ENCODE results near the gene PLAAT3. TPM values are rescaled to one million over a fixed set of nuclear protein-coding genes. Genes with fewer than 3 reads are reported as not detected.
"Not testable (repeated sequence)": the region's sequence is repeated elsewhere in the genome, so short reads cannot be mapped to it uniquely, and the experiment has no call there.

Gene PLAAT3
- total RNA-seq, 1 donor from 2014 or later: 2.3 TPM

DNA sequence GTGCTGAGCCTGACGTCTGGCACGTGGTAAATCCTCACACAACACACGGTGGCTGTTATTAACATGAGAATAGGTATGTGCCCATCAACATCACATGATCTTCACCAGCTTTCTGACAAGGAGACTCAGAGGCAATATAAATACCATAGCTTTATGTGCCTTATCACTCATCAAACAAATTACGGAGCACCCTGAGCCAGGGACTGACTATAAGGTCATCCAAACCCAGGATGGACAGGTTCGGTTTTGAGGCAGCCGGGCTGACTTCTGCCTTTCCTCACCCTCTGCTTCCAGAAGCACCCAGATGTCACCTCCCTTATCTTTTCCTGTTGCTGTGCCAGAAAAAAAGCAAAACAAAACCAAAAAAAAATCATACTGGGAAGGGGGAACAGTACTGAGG is 5.7 kb upstream of the PLAAT3 start:
- Mint-ChIP-seq H3K9me3 (no peaks in the 10 kb centered on the region), H3K27me3 (ENCODE audit: insufficient read depth) (peaks cover 9% of the 10 kb centered on the region), H3K4me3 (no peak overlapping the region), H3K27ac (no peak overlapping the region), H3K36me3 (ENCODE audit: low read depth) (no peaks in the 10 kb centered on the region), H3K4me1 (ENCODE audit: low read depth) (peaks cover 9% of the 10 kb centered on the region)
- intact Hi-C loops (cut with micrococcal nuclease): no loop called here
- DNase-seq (ENCODE audit: low spot score): no peak

DNA sequence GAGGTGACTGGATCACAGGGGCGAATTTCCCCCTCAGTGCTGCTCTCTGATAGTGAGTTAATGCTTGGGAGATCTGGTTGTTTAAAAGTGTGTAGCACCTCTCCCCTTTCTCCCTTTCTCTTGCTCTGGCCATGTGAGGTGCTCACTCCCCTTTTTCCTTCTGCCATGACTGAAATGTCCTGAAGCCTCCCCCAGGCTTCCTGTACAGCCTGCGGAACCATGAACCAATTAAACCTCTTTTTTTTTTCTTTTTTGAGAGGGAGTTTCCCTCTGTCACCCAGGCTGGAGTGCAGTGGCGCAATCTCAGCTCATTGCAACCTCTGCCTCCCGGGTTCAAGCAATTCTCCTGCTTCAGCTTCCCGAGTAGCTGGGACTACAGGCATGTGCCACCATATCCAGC is 3.5 kb upstream of the PLAAT3 start:
- H3K27ac Mint-ChIP-seq; H3K27me3 Mint-ChIP-seq (ENCODE audit: insufficient read depth); H3K36me3 Mint-ChIP-seq (ENCODE audit: low read depth); DNase-seq (ENCODE audit: low spot score); H3K9me3 Mint-ChIP-seq; H3K4me3 Mint-ChIP-seq; intact Hi-C loops (cut with micrococcal nuclease): not testable (repeated sequence)
- H3K4me1 Mint-ChIP-seq (ENCODE audit: low read depth): peaks cover 11% of the 10 kb centered on the region

DNA sequence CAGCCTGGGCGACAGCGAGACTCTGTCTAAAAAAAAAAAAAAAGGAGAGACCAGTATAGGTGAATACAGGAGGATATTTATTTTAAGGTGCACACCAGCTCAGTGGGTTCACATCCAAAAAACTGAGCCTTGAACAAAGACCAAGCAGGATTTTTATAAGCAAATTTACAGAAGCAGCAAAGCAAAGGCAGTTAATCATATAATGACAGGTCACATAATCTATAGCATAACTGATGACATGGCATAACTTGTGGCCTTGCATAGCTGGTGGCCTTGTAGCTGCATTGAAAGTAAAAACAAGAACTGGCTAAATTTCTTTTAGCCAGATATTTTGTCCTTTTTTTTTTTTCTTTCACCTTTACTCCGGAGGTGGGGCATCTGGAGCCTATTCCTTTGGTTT is 2.7 kb upstream of the PLAAT3 start:
- Mint-ChIP-seq H3K4me3 (no peak overlapping the region), H3K9me3 (no peaks in the 10 kb centered on the region), H3K36me3 (ENCODE audit: low read depth) (no peaks in the 10 kb centered on the region), H3K27ac (no peak overlapping the region), H3K4me1 (ENCODE audit: low read depth) (peaks cover 13% of the 10 kb centered on the region), H3K27me3 (ENCODE audit: insufficient read depth) (peaks cover 7% of the 10 kb centered on the region)
- DNase-seq (ENCODE audit: low spot score): no peak
- intact Hi-C loops (cut with micrococcal nuclease): no loop called here

DNA sequence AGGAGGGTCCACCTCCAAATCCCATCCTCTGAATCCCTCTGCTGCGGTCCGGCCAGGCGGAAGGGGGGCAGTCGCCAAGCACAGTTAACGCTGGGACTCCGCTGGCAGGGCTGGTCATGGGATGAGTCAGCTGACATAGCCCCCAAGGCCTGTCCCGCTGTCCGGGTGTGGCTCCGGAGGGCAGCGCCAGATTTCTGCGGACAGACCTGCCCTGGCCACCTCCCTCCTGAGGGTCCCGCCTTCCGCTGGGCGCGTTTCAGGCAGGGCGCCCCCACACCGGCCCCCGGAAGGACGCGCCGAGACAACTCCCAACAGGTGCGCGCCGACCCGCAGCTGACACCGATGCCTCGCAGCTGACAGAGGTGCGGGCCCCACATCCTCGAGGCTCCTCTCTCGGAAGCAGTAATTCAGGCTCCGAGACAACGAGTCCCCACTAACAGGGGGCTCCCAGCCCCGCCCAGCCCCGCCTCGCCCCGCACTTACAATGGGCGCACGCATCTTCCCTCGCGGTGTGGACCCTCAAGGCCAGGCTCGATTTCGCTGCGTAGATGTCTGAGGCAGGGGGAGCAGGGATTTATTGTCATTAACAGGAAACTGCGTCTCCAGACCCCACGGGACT is 607 bp downstream of the PLAAT3 start:
- DNase-seq (ENCODE audit: low spot score): no peak
- H3K4me3 Mint-ChIP-seq: peak overlapping the region; percentile 81
- peaks cover 7% of the 10 kb centered on the region for H3K4me1 Mint-ChIP-seq (ENCODE audit: low read depth)
- peaks cover 7% of the 10 kb centered on the region for H3K27me3 Mint-ChIP-seq (ENCODE audit: insufficient read depth)
- H3K36me3 Mint-ChIP-seq (ENCODE audit: low read depth): no peaks in the 10 kb centered on the region
- intact Hi-C loops (cut with micrococcal nuclease): loop anchor here (5.0 kb wide), 1 partner anchor 46 kb away; no protein-coding TSS in a partner anchor
- no peak overlapping the region for H3K27ac Mint-ChIP-seq
- no peaks in the 10 kb centered on the region for H3K9me3 Mint-ChIP-seq

DNA sequence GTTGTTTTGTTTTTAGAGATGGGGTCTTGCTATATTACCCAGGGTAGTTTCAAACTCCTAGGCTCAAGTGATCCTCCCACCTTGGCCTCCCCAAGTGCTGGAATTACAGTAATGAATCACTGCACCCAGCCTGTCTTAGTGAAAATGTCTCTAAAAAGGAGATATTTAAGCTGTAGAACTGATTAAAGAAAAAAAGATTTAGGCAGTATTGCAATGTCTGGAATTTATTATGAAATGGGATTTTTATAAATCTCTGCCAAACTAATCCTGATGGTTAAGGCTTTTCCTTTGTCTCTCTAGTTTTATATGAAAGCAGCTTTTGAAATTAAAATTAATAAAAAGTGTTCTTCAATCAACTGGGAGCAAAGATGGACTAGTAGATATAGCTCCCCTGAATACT is 2.1 kb downstream of the PLAAT3 start:
- H3K27ac Mint-ChIP-seq: no peak overlapping the region
- intact Hi-C loops (cut with micrococcal nuclease): loop anchor here (5.0 kb wide), 1 partner anchor 45 kb away; no protein-coding TSS in a partner anchor

DNA sequence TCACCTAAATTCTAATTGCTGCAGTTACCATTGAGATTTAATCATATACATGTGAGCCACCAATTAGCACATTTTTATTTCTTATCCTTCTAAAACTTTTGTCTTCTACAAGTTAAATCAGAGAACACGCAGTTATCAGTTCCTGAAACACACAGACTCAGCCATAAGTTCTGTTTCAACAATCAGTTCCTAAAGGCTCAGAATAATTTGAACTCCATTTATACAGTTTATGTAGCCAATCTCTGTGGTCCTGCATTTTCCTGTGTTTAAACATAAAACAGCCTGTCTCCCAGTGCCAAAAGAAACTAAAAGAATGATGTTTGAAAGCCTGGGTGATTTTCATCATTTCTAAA is 2.9 kb downstream of the PLAAT3 start:
- H3K27ac Mint-ChIP-seq: no peak overlapping the region
- no peaks in the 10 kb centered on the region for H3K9me3 Mint-ChIP-seq
- no peak overlapping the region for H3K4me3 Mint-ChIP-seq
- H3K27me3 Mint-ChIP-seq (ENCODE audit: insufficient read depth): peaks cover 7% of the 10 kb centered on the region
- peaks cover 12% of the 10 kb centered on the region for H3K4me1 Mint-ChIP-seq (ENCODE audit: low read depth)
- intact Hi-C loops (cut with micrococcal nuclease): loop anchor here (5.0 kb wide), 1 partner anchor 44 kb away; no protein-coding TSS in a partner anchor
- no peak for DNase-seq (ENCODE audit: low spot score)
- no peaks in the 10 kb centered on the region for H3K36me3 Mint-ChIP-seq (ENCODE audit: low read depth)

More for the DNA sequence above, 2.1 kb downstream of the PLAAT3 start:
- peaks cover 7% of the 10 kb centered on the region for H3K27me3 Mint-ChIP-seq (ENCODE audit: insufficient read depth)
- peaks cover 12% of the 10 kb centered on the region for H3K4me1 Mint-ChIP-seq (ENCODE audit: low read depth)
- H3K9me3 Mint-ChIP-seq: no peaks in the 10 kb centered on the region
- H3K4me3 Mint-ChIP-seq: no peak overlapping the region
- DNase-seq (ENCODE audit: low spot score): no peak
- H3K36me3 Mint-ChIP-seq (ENCODE audit: low read depth): no peaks in the 10 kb centered on the region

DNA sequence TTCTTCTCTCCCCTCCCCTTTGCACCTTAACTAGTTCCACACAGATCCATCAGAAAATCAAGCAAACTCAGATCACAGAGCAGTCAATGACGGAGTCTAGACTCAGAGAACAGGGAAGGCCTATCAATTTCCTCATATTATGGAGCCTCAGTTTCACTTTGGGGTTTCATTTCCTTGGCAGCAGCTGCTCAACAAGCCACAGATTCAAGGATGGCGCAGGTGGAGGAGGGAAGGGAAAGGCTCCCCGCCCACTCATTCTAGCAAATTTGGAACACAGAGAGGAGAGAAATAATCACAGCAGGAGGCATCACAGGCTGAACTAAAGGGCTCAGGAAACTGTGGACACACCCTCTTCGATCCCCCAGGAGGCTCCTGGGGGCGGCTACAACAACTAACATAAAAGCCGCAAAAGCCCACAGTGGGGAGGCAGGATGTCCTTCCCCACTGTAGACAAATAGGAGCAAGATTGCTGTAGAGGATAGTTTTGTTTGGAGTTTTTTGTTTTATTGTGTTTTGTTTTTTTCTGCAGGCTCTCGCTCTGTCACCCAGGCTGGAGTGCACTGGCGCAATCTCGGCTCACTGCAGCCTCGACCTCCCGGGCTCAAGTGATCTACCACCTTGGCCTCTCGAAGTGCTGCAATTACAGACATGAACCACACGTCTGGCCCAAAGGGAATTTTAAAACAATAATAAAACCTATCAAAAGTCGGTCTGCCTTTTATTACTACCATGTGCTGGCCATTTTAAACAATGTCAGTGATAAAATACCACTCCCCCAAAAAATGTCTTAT is 3.4 kb downstream of the PLAAT3 start:
- Mint-ChIP-seq H3K4me3 (no peak overlapping the region), H3K36me3 (ENCODE audit: low read depth) (no peaks in the 10 kb centered on the region), H3K27me3 (ENCODE audit: insufficient read depth) (peaks cover 7% of the 10 kb centered on the region), H3K9me3 (no peaks in the 10 kb centered on the region), H3K27ac (no peak overlapping the region), H3K4me1 (ENCODE audit: low read depth) (peaks cover 12% of the 10 kb centered on the region)
- intact Hi-C loops (cut with micrococcal nuclease): loop anchor here (5.0 kb wide), 1 partner anchor 43 kb away; no protein-coding TSS in a partner anchor
- no peak for DNase-seq (ENCODE audit: low spot score)

DNA sequence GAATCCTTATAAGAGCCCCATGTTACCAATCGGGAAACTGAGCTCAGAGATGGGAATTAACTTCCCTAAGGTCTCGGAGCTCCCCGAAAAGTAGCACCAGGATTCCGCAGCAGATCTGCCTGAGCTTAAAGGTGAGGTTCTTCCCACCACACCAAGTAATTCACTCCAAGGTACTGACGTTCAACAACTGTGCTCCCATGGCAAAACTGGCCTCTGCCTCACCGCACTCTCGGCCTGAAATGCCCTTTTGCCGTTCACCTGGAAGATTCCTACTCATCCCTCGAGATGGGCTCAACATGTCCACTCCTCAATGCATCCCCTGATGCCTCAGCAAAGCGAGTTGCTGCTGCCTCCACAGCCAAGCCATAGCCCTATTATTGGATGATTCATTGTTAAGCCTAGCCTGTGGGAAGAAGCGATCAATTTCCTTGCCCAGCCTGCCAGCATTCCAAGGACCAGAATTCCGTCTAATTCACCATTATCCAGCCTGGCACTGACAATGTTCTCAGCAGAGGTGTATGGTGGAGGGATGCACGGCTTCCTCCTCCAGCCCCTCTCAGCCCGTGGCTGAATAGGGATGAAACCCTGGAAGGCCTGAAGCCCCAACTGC is 4.2 kb downstream of the PLAAT3 start:
- no peak overlapping the region for H3K4me3 Mint-ChIP-seq
- H3K27ac Mint-ChIP-seq: no peak overlapping the region

DNA sequence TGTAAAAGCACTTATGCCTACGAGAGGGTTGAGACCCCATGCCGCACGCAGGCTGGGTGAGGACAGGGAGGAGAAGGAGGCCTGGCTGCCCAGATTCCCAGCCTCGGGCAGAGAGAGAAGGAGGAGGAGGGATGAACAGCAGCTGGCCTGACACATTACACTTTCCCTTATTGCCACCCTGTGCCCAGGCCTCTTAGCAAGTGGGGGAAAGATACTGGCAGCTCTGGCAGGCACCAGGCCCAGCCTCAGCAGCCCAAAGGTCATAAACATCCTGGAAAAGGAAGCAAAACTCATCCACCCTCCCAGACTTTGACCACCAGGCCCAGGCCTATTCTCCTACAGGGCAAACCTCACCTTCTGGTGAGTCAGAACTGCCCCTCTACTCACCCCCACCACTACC is 4.7 kb downstream of the PLAAT3 start:
- no peak overlapping the region for H3K4me3 Mint-ChIP-seq
- DNase-seq (ENCODE audit: low spot score): no peak
- peaks cover 6% of the 10 kb centered on the region for H3K27me3 Mint-ChIP-seq (ENCODE audit: insufficient read depth)
- peaks cover 12% of the 10 kb centered on the region for H3K4me1 Mint-ChIP-seq (ENCODE audit: low read depth)
- H3K27ac Mint-ChIP-seq: no peak overlapping the region
- no peaks in the 10 kb centered on the region for H3K36me3 Mint-ChIP-seq (ENCODE audit: low read depth)
- H3K9me3 Mint-ChIP-seq: no peaks in the 10 kb centered on the region
- intact Hi-C loops (cut with micrococcal nuclease): no loop called here

More for the DNA sequence above, 4.2 kb downstream of the PLAAT3 start:
- intact Hi-C loops (cut with micrococcal nuclease): loop anchor here (5.0 kb wide), 1 partner anchor 43 kb away; no protein-coding TSS in a partner anchor
- H3K9me3 Mint-ChIP-seq: no peaks in the 10 kb centered on the region
- H3K4me1 Mint-ChIP-seq (ENCODE audit: low read depth): peaks cover 12% of the 10 kb centered on the region
- no peaks in the 10 kb centered on the region for H3K36me3 Mint-ChIP-seq (ENCODE audit: low read depth)
- H3K27me3 Mint-ChIP-seq (ENCODE audit: insufficient read depth): peaks cover 6% of the 10 kb centered on the region
- no peak for DNase-seq (ENCODE audit: low spot score)

DNA sequence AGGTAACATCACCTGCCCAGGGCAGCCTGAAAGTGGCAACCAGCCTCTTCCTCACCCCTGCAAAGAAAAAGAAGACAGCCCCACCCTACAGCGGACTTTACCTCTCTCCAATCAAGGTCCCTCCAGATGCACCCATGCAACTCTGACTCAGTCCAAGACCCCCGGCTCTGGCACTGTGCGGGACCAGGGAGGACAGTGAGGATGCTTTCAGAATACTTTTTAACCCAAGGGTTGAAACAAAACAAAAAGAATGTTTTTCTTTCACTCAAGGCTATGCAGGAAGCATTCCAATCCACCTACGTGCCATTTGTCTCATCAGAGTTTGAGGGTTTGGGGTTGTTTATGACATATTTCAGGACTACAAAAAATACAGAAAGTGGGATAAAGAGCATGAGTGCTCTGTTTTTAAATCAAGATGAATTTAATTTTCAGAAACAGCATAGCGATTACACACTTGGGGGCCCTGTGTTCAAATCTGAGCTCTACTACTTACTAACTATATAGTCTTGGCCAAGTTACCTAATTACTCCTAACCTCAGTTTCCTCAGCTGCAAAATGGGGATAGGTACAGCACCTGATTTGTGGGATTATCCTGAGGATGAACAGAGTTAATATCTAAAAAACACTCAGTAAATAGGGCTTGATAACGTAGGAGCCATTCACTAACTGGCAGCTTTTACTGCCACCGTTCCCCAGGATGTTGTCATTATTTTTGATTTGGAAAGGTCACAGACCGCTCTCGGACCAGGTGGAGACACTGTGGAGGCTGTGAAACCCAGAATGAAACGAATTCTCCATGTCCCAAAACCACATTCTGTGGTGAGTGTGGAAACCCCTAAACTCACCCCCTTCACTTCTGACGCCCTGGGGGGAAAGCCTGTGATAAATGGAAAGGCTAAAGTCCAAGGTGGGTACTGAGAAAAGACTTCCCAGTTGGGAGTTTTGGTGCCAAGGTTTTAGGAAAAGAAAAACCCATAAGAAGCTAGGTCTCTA is 5.6 kb downstream of the PLAAT3 start:
- H3K27ac Mint-ChIP-seq: no peak overlapping the region

DNA sequence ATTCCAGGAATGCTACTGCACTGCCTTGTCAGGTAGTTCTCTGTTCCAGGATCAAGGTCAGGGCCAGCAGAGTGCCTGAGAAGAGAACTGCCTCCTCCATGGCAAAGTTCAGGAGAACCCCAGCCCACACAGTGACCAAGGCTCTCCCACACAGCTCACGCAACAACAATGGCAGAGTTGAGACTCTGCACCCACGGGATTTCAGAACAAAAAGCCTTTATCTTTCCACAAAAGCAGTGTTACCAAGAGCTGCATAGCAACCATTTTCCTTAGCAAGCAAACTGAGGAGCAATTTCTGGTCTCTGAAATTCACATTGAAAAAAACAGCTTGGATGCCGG is 11.1 kb downstream of the PLAAT3 start:
- no peaks in the 10 kb centered on the region for H3K36me3 Mint-ChIP-seq (ENCODE audit: low read depth)
- H3K4me1 Mint-ChIP-seq (ENCODE audit: low read depth): peaks cover 5% of the 10 kb centered on the region
- intact Hi-C loops (cut with micrococcal nuclease): no loop called here
- H3K9me3 Mint-ChIP-seq: no peaks in the 10 kb centered on the region
- no peaks in the 10 kb centered on the region for H3K27me3 Mint-ChIP-seq (ENCODE audit: insufficient read depth)
- no peak overlapping the region for H3K4me3 Mint-ChIP-seq
- DNase-seq (ENCODE audit: low spot score): no peak
- H3K27ac Mint-ChIP-seq: no peak overlapping the region

More for the DNA sequence above, 5.6 kb downstream of the PLAAT3 start:
- Mint-ChIP-seq H3K27me3 (ENCODE audit: insufficient read depth) (peaks cover 6% of the 10 kb centered on the region), H3K4me1 (ENCODE audit: low read depth) (peaks cover 12% of the 10 kb centered on the region), H3K9me3 (no peaks in the 10 kb centered on the region), H3K4me3 (peak overlapping the region; percentile 5), H3K36me3 (ENCODE audit: low read depth) (no peaks in the 10 kb centered on the region)
- intact Hi-C loops (cut with micrococcal nuclease): no loop called here
- no peak for DNase-seq (ENCODE audit: low spot score)

Data from activated T-helper 1 cell treated with anti-CD3 and anti-CD28 coated beads, Interleukin-12 subunit alpha, Interleukin-12 subunit beta, Interleukin-2, Interleukin-4 antibody, amounts not matched to agents 30 ng/mL and 10 ng/mL and 1 ng/mL, durations not matched to agents 14 hours and 24 hours and 36 hours (primary cell).